Cortex of kidney (tissue), 1 donor: Measurements from ENCODE around the gene MAP4K2.
A peak's percentile ranks its signal among the peaks of the same experiment; 100 is the strongest.

Experiments
- DNase-seq: peaks from one replicate; lab custom pipeline; 2025; lab: John Stamatoyannopoulos, UW

Gene MAP4K2

DNA sequence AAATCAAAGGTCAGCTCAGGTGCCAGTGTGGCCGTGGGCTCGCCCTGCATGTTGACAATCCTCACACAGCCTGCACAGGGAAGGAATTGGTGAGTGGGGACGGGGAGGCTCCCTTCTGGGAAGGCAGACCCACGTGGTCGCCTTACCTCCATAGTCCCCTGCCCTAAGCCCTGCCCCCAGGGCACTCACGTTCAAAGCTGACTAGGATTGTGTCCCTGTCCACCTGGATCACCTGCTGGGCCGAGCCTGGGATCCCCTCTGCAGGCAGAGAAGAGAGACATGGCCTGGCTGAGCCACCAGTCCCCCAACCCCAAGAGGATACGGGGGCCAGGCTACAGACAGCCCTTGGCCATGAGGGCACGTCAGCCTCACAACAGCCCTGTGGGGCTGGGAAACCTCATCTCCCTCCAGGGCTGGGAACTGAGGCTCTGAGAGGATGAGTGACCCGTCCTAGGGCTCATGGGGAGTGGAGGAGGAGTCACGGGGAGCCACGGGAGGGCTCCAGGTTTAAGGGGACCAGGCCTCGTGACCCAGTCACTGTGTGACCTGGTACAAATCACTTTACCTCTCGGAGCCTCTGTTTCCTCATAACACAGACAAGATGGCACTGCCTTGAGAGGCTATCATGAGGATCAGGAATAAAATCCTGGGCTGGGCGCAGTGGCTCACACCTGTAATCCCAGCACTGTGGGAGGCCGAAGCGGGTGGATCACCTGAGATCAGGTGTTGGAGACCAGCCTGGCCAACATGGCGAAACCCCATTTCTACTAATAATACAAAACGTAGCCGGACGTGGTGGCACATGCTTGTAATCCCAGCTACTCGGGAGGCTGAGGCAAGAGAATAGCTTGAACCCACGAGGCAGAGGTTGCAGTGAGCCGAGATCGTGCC, 12.6 kb downstream of the MAP4K2 start:
- DNase-seq: no peak

DNA sequence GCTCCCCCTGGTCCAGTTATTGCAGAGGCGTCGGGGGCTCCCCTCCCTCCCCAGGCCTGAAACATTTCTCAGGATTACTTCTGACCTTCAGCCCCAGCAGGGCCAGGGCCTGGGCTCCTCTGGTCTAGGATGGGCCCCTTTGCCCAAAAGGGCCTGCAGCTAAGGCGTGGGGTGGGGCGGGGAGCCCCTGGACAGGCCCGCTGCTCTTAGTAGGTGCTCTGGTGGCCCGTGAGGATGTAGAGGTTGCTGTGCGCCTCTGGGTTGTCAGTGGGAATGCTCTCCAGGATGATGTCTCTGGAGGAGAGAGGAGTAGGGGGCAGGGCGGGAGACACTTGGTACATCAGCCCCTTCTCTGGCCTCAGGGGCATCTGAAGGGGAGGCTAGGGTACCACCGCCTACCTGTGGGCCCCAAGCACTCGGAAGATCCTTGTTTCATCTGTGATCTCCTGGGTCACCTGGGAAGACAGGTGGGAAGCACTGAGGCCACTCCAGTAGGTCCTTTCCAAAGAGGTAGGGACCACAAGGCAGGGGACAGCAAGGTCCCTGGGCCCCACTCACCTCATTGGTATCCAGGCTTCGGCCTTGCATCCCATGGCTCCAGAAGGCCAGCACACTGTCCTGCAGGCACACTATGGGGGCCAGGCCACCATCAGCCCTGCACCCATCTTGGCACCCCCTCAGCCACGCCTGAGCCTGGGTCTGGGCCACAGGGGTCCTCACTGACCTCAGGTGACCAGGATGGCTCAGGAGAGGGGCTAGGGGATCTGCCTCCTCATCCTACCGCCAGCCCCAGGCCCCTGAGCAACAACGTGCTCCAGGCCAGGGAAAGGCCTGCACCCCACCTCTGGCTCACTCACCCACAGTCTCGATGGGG, 13.4 kb downstream of the MAP4K2 start:
- DNase-seq: no peak

DNA sequence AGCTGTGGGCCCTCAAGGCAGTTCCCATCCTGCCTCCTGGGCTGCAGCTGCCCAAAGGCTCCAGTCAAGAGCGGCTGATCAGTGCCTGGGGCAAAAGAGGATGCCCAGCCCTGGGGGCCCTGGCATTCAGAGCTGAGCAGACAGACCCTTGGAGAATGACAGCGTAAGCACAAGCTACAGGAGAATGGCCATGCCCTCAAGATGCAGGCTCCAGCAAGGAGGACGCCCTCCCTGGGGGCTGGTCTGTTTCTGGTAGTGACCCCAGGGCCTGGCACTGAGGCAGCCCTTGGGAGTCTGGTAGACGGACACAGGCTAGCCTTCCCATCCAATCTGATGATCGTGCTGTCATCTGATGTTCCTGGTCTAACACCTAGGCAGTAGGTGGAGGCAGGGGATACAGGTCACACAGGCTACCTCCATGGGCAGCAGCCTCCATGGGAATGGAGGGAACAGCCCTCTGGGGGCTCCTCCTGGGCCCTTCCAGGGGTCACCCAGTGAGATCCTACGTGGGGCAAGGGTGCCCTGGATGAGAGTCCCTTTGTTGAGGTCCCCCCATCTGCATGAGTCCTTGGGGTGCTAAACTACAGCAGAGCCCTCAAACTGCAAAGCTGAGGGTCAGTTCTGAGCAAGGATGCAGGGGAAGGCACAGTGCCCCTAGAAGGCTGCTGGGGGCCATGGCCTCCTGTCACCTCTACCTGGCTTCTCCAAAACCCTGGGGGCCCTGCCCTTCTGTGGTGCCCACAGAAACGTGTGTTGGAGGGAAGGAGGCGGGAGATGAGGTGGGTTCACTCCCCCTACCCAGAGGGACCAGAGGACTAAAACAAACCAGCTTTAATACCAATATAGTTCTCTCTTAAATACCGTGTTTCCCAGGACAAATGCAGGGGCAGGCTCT, 14.4 kb downstream of the MAP4K2 start:
- no peak for DNase-seq

DNA sequence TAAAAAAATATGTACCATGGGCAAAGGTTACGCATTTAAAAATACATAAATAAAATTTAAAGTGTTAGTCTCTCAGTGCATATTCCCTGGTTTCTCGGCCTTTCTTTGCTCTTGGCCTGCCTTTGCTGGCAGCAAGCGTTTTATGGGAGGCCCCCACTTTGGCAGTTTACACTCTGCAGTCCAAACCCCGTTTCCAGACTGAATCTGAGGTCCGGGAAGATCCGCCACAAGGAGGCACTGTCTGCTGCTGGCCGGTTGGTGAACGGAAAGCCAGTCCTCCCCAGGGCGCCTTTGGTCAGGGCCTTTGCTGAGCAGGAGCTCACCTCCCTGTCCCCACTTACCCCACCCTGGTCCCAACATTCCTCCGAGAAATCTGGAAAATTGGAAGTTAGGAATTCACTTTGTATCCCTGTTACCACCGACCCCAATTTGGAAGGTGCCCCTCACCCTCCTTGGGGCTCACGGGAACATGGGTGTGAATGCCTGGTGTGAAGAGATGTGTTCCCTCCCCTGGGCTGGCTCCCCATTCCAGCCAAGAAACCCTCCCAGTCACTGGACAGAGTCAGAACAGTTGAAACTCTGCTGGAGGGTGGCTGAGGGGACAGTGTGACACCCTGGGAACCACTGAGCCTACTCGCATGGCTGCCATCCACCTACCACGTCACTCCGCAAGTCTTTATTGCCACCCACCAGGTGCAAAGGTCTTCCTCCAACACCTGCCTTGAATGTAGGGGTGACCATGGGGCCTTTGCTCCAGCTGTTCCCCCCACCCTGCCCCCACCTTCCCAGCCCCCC, 15.3 kb downstream of the MAP4K2 start:
- no peak for DNase-seq

DNA sequence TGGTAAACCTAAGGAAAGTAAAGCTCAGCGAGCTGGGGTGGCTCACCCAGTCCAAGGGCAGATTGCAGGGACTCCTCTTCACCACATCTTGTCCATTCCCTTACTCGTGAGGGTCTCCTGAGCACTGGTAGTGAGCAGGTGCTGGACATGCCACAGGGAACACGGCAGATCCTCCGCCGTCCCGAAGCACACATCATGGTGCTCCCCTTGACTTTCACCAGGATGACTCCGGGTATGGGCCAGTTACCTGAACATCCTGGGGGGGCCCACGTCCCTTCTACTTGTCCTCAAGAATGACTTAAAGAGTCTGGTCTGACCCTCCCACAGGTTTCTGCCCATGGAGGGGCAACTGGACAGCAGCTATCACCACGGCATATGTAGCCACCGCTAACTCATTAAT, 16.7 kb downstream of the MAP4K2 start:
- no peak for DNase-seq

DNA sequence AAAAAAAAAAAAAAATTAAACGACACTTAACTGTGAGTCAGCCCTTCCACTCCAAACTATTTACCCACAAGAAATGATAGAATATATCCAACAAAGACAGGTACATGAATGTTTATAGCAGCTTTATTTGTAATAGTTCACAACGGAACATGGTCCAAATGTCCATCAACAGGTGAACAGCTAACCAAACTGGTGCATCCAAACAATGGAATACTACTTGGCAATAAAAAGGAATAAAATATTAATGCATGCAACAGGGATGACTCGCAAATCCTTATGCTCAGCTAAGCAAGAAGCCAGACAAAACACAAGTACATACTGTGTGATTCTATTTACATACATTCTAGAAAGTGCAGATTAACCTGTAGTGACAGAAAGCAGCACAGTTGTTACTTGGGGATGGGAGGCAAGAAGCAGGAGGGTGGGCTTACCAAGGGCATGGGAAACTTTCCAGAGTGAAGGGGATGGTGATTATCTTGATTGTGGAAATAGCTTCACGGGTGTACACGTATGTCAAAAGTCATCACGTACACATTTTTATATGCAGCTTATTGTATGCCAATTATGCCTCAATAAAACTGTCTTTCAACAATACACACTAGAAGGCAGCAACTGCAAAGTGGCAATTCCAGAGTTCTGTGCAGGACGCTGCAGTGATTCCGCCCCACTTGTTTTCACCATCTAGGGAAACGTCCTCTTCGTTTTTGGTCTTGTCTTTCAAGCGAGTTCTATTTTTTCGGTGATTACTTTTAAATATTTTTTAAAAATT, 18.0 kb downstream of the MAP4K2 start:
- no peak for DNase-seq

DNA sequence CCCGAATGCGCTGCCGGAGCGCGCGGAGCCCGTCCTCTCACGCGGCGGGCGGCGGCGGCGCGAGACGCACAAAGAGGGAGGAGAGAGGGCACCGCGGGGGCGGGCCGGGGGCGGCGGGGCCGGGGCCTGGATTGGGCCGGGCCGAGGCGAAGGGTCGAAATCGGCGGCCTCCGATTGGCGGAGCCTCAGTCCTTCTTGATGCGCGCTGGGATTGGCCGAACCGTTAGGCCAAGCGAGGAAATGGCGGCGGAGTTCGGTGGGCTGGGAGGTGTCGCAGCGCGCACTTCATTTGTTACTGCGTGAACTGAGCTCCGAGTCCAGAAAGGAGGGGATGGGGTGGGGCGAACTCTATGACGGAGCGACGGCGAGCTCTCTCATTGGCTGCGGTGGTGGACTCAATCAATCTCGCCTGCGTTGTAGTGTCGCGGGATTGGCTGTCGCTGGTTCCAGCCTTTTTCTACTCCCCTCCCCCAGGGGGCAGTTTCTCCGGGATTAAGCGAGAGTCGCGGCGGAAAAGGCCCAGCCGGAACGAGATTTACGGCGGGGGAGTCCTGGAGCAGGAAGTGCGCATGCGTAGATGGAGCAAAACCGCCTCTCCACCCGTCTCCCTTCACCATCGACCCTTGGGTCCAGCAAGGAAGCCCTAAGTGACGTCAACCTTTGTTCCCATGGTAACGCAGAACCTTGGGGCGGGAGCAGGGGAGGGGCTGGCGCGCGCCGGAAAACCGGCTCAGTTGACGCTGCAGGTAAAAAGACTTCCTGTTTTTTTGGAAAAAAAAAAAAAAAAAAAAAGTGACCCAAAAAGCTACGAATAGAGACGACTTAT, 24.3 kb downstream of the MAP4K2 start, which contains the start of gene SF1:
Gene SF1 (minus strand): TSS at position 70 of the 826 bp plus-strand sequence. CDS start 150 bp downstream, outside the sequence.
- DNase-seq: peak; percentile 95

DNA sequence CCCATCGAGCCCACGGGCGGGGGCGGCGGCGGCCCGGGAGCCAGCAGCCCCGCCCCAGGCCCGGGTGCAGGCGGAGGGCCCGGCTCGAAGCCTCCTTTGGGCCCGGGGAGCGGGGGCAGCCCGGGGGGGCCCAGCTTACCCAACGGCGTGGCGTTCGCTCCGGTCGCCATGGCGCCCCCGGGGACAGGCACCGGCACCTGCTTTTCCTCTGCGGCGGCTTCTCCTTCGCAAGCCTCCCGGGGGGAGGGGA, 24.9 kb downstream of the MAP4K2 start:
- DNase-seq: no peak

DNA sequence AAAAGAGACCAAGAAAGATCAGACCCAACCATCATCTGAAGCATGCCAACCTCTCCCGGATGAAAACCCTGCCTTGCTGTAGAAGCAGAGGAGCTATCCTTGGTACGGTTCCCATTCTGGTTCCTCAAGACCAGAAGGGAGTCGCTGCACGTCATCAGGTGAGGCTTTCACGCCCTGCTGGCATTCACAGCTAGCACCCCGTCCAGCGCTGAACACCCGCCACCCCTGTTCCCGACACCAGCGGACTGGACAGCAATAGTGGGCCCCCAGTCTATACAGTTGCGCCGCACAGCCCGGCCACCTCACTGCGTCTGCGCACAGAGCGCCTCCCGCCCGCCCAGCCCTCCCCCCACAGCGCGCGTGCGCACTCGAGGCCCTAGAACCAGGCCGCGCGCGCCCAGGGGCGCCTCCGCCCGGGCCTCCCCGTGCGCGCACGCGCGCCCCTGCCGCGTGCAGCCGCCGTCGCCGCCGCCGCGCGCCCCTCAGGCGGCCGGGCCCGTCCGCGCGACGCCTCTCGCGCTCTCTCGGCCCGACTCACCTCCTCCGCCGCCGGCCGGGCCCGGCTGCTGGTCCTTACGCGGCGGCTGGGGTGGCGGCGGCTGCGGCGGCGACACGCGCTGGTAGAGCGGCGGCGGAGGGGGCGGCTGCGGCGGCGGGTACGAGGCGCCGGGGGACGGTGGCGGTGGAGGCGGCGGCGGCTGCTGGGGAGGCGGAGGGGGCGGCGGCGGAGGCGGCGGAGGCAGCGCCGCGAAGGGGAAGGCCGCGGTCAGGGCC, 25.4 kb downstream of the MAP4K2 start:
- DNase-seq: no peak

DNA sequence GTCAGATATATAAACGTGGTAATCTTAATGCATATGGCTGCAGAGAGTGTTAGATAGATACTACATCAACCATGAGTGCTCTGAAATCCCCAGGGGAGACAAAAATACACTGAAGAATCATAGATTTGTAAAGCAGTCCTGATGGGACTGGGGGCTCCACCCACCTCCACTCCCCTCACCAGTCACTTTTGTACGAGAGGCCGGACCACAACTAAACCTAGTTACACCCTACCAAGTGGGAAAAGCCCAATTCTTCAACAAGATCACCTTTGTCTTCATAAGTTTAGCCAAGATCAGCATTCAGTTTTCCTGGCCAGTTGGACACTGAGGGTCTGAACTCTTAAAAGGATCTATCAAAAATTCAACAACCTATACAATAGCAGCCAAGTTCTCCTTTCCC, 26.1 kb downstream of the MAP4K2 start:
- no peak for DNase-seq

DNA sequence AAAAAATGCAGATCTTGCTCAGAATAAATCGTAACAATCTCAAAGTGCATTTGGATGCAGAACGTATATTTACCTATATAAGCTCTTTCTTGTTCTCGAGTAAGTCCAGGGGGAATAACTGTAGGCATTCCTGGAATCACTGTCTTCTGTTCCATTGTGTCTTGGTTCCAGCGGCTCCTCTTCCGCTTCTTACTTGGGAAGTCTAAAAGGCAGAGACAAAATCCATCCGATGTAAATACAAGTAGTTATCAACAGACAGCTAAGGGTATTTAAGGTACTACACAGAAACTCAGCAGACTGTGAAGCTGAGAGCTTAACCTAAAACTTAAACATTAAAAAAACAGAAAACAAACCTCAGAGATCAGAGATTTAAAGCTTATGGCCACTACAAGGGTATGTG, 26.6 kb downstream of the MAP4K2 start:
- DNase-seq: no peak

DNA sequence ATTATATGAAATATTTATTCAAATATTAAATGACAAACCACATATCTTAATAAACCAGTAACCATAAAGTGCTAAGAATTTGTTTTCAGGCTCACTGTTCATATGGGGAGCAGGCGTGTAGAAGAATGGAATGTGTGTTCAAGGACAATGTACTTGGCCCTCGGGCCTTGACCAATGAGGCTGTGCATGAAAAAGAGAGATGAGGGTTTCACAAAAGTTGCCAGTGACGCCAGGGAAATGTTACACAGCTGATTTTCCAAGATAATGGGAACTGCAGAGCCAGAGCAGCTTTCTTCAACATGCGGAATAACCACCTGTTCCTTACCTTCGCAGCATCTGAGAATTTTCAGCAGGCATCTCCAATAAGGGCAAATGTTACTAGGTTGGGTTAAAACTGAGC, 28.9 kb downstream of the MAP4K2 start:
- no peak for DNase-seq

DNA sequence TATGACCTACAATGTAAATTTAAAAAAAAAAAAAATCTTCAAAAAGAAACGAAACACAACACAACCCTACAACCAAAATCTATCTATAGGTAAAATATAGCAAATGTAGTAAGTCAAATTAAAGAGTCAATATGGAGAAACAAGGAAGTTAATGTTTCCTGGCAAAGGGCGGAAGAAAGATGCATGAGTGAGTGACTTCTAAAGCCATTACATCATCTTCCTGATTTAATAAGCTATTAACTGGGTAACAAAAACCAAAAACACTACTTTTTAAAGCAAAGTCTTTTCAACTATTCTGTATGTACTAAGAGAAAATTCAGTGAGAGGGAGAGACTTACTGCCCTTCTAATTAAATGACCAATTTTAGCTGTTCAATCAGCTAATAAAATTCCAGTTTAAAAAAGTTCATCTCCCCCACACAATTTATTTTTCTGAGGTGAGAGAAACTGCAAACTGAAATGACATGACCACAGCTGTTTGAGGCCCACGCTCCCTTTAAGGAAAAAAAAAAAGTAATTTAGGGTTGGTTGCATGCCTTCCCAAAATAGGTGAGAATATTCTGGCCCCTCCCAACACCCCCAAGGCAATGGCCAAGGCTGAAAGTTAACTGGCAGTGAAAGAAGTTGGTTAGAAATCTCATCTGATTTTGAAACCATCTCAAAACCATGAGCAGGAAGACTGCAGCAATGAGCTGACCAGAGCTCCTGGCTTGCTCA, 30.6 kb downstream of the MAP4K2 start:
- DNase-seq: no peak

DNA sequence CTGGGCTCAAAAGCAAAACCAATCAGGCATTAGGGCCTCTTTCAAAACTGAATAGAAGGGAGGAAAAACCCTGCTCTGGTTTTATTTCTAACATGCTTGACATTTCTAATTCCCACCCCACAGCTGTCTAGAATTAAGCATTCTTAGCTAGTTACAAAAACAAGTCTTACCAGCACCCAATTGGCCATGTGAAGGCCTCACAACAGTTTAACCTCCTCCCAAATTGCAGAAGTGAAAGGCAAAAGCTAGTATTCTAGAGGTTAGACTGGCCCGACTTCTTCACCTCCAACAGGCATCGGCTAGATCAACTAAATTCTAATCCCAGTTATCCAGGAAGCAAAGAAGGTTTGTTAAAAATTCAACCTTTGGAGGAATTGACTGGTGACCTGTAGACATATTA, 31.2 kb downstream of the MAP4K2 start:
- no peak for DNase-seq

DNA sequence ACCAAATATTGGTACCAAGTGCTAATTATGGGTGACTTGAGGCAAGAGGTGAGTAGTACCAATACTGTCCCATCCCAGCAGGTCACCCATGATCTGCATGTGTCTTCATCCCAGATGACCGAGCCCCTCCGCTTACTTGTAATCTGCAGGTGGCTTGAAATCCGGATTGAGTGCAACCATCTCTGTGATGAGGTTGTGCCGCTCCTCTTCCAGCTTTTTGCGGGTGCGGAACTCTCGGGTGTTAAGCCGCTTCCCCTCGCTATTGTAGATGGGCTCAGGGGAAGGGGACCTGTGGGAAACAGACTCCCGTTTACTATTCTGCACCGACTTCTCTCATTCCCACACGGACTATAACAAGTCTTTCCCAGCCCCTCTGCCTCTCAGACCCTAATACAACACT, 32.9 kb downstream of the MAP4K2 start:
- DNase-seq: no peak

DNA sequence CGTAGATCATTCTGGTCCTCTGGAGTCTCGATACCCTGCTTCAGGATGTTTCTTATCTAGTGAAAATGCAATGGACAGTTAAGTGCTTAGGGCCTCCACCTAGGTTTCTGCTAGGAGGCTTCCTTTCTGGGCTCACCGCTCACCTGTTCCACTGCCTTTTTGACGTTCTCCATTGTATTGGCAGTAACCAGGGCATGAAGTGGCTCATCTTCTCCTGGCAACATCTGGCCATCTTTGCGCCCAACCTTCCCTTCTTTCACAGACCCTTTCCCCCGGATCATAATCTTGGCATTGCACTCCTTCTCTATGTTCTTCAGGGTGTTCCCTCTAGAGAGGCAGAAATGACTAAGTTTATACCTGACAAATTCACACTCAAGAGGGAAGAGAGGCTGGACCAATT, 33.7 kb downstream of the MAP4K2 start:
- no peak for DNase-seq

DNA sequence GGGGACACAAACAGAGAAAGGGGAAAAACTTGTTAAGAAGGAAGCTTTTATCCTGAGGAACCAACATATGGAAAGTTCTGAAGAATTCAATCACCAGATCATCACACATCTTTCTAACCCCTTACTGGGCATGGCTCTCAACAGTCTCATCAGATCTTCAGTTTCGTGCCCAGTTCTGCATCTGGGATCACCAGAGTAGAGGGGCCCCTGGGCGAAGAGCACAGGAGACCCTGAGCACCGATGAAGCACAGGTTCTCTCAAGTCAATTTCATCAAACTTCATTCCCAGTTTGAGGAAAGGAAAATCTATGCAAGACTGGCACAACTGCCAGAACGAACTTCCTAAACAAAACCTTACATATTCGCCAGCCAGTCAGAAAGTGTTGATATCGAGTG, 34.7 kb downstream of the MAP4K2 start:
- no peak for DNase-seq
